ENCODE results near the gene EXOC3L4.

EXOC3L4 gene

DNA sequence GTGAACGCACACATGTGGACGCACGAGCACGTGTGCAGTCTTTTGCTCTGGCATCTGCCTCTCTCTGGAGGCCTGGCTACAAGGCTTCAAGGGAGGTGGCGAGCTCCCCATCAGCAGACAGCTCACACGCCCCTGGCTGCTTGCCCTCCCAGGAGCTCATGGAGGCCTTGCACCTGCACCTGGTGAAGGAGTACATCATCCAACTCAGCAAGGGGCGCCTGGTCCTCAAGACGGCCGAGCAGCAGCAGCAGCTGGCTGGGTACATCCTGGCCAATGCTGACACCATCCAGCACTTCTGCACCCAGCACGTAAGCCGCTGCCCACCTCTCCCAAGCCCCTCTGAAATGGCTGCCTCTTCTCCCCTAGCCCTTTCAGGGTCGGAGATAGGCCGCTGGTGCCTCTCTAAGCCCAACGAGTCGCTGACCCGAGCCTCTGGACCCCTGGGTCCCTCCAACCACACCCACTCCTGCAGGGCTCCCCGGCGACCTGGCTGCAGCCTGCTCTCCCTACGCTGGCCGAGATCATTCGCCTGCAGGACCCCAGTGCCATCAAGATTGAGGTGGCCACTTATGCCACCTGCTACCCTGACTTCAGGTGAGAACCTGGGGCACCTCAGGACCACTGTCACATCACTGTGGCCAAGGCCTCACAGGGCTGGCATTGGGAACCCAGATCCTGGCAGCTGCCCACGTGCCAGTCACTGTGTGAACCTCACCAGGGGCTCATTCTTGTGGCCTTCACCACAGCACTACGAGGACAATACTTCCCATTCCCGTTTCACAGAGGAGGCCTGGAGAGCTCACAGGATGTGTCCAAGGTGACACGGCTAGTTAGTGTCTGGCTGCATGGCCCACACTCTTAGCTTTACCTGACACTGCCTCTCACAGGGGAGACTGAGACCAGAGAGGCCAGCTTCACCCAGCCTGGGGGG, 39.0 kb downstream of the EXOC3L4 start:
- no peak for DNase-seq (ENCODE audit: low read depth)

DNA sequence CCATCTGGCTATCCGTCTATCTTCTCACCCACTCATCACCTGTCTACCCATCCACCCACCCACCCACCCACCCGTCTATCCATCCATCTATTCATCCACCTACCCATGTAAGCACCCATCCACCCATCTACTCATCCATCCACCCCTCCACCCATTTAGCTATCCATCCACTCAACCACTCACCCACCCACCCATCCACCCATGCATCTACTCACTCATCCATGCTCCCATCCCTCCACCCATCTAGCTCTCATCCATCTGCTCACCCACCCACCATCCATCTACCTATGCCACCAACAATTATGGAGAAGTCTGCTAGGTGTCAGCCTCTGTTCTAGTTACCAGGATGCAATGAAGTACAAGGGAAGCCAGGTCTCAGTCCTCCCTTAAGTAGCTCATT, 39.9 kb downstream of the EXOC3L4 start:
- DNase-seq (ENCODE audit: low read depth), result no peak

DNA sequence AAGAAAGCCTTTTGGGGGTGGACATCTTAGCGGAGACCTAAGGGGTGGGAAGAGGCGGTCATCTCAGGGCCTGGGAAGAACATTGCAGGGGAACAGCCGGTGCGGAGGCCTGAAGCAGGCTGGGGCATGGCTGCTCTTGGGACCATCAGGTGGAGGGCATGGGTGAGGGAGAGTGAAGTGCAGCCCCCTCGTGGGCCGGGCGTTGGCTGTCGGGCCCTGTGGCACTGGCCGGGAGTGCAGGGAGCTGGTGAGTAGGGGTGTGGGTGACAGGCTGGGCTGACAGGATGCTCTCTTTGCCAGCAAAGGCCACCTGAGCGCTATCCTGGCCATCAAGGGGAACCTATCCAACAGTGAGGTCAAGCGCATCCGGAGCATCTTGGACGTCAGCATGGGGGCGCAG, 40.4 kb downstream of the EXOC3L4 start:
- DNase-seq (ENCODE audit: low read depth), result no peak

DNA sequence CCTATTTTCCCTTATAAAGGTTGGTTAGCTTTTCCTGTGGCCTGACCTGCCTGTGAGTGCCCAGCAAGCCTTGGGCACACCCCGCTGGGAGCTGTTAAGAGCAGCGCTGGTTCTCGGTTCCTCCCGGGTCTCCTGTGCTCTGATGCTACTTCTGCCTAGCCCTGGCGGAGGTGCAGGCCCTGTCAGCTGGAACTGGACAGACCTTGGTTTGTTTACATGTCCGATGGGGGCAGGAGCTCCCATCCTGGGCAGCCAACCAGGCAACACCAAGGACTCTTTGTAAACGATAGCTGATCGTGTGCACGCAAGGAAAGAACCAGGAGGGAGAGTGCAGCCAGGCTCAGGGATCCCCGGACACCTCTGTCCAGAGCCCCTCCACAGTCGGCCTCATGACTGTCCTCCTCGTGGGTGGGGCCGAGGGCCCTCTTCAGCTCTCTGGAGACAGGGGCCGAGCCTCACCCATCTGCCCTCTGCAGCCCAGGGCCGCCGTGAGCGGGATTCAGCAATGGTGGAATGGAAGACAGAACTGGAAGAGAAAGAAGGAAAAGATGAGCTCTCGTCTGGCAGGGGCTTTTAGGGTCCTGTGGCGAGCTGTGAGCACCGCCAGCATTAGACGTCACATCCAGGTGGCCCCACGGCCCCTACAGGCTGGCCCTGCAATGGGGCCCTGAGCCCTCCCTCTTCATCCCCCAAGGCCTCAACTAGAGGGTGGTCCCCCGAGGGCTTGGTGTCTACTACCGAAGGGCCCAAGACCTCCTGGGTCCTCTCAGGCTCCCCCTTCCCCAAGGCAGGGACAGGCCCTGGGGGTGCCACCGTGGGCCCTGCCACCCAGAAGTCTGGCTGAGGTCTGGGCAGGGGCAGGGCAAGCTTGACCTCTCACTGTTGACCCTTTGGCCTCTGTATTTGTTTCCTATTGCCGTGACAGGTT, 41.1 kb downstream of the EXOC3L4 start:
- no peak for DNase-seq (ENCODE audit: low read depth)

DNA sequence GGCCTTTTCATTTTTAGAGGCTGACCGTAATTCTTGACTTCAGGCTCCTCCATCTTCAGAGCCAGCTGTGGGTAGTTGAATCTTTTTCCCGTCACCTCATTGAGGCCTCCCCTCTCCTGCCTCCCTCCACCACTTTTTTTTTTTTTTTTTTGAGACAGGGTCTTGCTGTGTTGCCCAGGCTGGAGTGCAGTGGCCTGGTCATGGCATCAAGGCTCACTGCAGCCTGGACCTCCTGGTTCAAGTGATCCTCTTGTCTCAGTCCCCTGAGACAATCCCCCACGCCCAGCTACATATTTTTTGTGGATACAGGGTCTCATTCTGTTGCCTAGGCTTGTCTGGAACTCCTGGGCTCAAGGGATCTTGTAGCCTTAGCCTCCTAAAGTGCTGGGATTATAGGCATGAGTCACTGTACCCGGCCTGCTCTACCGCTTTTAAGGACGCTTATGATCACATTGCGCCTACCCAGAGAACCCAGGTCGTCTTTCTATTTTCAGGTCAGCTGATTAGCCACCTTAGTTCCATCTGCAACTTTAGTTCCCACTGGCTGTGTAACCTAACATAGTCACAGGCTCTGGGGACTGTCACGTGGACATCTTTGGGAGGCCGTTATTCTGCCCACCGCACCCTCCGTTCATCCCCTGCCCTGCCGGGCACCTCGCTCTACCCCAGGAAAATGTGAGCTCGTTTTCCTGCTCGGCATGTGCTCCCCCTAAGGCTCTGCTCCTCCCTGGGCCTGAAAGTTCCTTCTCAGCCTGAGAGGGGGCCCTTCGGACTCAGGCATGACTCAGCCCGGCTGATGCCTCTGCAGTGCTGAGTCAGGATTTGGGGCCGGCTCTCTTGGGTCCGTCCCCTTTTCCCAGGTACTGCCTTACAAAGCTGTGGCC, 42.1 kb downstream of the EXOC3L4 start:
- DNase-seq (ENCODE audit: low read depth), result no peak

DNA sequence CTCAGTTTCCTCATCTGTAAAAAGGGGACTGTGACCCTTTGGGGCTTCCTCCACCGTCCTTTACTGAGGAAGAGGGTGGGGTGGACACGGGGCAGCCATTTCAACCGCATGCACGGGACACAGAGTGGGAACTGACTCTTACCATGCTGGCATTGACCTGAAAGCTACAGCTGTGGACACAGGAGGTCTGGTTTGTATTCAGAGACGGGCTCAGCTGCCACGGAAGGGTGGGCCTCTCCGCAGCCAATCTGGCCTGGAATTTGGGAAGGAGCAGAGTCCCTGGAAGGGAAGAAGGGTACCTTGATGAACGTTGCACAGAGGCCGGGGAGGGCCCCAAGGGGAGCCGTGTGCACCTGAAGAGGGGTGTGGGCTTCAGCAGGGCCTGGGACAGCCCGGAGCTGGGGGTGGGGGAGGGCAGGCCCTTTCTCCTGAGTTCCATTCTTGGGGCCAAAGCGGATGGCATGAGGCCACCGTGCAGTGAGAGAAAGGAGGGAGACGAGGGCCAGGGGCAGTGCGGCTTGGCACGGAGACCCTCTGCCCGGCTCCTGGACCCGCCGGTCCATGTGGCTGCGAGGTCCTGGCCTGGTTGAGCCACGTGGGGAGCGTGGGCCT, 43.3 kb downstream of the EXOC3L4 start:
- no peak for DNase-seq (ENCODE audit: low read depth)

DNA sequence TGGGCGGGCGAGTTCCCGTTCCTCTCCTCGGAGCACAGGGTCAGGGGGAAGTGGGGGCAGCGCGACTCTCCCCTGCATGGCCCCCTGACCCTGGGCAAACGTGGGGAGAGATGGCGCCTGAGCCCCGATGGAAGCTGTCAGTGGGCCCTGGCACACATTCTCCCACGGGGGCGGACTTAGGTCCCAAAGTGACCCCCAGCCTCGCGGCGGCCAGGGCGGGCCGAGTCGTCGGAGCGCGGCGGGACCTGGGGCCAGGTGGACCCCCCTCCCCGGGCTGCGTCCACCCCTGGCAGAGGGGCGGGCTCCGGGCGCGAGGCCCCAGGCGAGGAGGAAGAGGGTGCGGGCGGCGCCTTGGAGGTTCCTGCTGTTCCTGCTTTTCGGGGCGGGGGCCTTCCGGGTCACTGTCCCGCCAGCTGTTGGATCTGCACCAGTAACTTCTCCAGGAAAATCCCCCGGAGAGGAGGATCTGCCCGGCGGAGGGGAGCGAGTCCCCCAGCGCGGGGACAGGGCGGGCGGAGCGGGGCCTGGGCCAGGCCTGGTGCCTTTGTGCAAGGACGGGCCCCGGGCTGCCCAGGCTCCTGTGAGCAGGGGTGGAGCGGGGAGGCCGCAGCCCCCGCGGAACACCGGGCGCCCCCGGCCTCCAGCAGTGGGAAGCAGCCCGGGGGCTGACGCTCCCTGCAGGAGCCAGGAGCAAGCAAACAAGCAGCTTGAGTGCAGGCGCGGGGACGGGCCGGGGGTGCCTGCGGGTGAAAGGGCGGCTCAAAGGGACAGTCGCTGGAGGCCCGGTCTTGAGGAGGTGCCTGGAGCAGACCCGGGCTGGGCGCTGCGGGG, 44.0 kb downstream of the EXOC3L4 start:
- DNase-seq (ENCODE audit: low read depth), result no peak

DNA sequence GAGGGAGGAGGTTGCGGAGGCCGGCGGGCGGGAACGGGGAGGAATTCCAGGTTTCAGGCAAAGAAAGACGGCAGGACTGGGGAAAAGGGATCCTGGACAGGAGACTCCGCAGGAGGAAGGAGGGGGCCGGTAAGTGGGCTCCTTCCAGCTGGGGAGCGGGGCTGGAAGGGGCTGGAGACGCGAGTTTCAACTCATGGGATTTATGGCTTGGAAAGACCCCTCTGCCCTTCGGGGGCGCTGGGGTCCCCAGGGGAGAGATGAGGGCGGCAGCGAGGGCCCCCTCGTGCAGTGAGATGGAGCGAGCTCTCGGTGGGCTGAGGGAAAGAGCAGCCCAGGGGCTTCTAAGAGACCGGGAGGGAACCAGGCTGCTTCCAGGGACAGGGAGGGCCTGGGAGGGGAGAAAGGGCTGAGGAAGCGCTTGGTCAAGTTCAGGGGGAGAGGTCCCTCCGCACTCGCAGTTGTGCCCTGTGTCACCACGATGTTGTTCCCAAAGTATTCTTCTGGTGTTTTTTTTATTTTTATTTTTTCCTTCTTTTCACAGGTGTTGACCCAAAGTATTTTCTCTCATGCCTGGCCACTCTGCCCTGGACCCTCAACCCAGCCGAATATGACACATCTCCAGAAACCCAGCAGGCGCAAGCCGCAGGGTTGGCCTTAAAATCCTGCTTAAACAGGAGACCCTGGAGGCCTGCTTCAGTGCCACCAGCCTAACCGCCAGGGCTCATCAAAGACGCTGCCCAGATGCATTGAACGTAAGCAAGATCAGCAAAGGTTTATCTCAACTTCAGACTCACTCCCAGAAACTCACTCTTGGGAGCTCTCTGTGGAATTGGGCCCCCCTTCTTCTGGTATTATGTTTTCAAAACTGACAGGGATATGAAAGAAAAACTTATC, 44.9 kb downstream of the EXOC3L4 start:
- DNase-seq (ENCODE audit: low read depth), result no peak

DNA sequence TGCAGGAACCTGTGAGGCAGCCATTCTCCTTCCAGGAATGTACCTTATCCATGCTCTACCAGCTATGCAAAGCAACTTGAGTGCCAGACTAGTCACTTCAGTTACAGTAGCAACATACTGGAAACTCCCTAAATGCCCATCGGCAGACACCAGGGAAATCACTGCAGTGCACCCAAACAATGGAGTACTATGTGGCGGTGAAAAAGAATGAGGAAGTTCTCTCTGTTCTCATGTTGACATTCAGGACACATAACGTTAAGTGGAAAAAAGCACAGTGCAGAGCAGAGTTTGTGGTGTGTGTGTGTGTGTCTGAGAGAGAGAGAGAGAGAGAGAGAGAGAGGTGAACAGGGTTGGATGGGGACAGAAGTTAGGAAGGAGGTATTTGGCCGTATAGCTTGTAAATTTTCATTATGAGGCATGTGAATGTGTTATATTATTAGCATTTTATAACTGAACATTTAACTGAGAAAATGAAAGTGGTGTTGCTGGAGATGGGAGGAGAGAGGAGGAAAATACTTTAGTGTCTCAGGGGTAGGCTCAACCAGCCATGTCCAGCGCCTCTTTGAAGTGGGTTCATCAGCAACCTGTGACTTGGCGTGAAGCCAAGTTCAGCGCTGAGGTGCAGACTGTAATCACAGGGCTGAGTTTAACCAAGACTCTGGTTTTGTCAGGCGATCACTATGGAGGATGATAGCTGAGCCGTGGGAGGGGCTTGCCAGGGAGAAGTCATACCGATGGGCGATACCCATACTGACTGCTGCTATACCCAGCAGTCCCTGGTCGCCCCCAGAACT, 46.0 kb downstream of the EXOC3L4 start:
- no peak for DNase-seq (ENCODE audit: low read depth)

DNA sequence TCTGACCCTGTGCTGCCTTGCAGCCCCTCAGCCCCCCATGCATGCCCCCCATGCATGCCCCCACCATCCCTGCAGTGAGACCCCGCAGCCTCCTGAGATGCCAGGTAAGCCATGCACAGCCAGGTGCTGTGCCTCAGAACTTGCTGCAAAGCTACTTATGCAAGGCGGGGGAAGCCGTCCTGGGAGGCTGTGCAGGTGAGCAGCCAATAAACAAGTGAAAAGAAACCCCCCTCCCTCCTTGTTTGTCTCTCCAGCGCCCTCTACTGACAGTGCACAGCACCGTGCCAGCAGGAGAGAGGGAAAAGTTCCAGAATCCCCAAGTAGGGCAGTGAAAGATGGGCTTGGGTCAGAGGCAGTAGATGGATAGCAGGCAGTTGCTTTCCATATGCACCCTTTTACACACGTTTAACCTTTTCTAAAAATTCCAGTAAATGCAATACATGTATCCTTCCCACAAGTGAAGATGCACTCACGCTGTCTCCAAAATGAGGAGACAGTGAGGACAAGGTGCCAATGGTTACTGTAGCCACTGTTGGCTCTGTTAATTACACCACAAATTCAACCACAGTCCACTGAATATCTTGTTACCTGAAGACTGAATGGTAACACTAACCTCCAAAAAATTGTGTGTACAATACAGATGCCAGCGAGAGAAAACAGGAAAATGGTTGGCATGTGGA, 46.7 kb downstream of the EXOC3L4 start:
- no peak for DNase-seq (ENCODE audit: low read depth)

DNA sequence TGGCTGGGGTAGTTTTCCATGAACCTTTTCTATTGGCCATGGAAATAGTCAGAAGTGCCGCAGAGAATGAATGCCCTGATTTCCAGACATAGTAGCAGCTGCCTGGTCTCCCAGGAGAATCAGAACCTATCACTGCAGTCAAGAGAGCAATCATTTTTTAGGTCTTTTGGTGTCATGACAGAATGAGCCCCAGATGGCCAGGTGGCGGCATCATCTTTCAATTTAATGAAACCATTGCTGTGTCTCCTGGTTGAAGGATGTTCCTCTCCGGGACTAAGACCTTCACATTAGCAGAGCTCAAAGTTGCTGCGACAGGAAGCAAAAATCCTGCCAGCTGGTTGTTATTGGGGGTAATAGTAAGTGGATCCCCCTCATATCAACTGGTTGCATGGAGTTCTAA, 47.5 kb downstream of the EXOC3L4 start:
- DNase-seq (ENCODE audit: low read depth), result no peak

DNA sequence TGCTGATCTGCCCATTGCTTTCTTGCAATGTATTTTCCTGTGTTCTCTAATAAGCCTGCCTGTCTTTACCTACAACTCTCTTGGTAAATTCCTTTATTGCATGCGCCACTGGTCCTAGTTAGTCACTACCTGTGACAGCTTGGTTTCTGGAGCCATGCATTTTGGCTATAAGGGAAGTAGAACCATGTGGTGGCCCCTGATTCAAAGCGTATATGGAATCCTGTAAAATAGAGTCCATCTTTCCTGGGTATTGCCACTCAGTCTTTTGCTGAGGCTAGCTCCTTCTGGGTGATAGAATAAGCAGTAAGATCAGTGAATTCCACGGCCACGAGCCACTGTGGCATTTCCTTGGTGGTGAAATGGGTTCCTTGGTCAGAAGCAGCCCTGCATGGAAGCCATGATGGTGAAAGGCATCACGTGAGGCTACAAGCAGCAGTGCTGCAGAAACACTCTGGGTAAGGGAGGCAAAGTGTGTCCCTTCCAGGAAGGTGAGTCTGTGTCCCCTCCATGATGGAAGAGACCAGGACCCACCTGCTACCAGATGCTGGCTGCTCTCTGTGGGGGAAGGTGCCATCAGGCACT, 48.3 kb downstream of the EXOC3L4 start:
- DNase-seq (ENCODE audit: low read depth), result no peak

DNA sequence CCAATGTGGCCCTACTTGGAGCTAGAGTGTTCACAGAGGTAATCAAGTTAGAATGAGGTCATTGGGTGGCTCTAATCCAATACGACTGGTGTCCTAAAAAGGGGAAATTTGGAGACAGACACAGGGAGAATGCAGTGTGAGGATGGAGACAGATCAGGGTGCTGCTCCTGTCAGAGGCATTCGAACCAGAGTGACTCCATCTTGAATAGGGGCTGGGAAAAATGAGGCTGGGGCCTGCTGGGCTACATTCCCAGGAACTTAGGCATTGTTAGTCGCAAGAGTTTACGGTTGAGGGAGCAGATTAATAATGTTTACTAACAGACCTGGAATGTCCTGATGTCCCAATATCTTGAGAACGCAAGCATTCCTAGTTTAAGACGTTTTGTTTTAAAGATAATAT, 49.0 kb downstream of the EXOC3L4 start:
- no peak for DNase-seq (ENCODE audit: low read depth)

DNA sequence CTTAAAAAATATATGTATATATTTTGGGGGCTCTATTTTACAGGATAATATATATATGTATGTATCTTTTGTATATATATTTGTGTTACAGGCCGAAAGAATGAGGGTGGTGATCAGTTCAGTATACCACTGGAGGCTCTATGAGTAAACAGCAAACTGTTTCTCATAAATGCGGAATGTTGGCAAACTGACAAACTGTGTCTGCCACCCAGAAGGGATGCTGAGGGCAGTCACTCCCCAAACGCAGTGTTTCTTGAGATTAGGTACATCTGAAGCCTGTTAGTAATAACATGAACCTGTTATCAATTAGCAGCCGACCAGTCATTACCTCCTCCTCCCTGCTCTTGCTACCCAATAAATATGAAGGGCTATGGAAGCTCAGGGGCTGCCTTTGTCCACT, 49.6 kb downstream of the EXOC3L4 start:
- DNase-seq (ENCODE audit: low read depth), result no peak

DNA sequence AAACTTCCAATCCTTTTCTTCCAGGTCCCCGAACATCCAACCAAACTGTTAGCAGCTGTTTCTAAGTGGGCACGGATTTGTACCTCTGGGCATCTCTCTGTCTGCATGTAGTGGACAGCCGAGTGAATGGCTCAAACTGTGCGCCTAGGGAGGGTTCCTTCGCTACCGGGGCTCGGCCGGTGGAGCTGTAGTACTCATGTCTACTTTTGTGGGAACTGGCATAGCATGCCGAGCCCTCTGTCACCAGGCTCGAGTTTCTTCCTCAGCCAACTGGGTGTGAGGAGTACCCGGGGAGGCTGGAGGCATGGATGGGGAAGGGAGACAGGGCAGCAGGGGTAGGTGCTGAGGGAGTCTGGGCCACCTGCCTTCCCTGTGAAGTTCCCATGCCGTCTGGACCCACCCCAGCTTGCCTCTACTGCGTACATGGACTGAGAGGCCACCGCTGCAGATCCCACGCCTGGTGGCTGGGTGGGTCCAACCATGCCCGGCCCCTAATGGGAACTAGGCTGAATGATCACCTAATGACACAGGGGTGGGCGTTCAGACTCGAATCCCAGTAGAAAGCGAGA, 51.7 kb downstream of the EXOC3L4 start:
- no peak for DNase-seq (ENCODE audit: low read depth)

DNA sequence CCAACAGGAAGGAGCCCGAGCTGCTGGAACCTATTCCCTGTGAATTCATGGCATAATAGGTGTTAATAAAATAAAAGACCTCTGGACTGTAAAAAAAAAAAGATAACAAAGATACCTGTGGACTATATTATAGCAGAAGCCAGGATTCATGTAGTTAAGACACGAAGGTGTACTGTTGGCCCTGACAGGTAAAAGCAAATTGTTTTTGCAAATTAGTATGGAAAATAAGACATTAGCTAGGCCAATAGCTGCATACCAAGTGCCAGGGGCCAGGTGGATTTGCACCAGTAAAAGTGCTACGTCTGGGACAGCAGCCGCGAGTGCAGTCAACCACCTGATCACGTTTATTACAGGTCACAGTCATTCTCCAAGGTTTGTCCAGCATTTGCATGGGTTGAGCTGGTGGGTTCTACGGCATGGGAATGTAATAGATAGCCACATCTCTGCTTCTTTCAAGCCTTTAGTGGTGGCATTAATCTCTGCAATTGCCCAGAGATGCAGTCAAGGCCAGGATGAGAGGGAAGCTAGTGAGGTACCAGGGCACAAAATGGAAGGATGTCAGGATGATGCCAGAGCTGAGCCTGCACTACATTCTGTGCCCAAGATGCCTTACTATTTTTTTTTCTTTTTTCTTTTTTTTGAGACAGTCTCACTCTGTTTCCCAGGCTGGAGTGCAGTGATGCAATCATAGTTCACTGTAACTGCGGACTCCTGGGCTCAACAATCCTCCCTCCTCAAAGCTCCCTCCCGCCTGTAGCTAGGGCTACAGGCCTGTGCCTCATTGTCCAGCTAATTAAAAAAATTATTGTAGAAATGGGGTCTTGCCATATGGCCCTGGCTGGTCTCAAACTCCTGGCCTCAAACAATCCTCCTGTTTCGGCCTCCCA, 55.1 kb downstream of the EXOC3L4 start:
- no peak for DNase-seq (ENCODE audit: low read depth)
